ENCODE measurements around the gene SLC15A2. TPM values are rescaled to one million over a fixed set of nuclear protein-coding genes. Genes with fewer than 3 reads are reported as not detected.
A peak's percentile ranks its signal among the peaks of the same experiment; 100 is the strongest.

The SLC15A2 gene
- total RNA-seq, 4 donors from 2014 or later: 1.9 to 4.9 (median 4.4) TPM

DNA sequence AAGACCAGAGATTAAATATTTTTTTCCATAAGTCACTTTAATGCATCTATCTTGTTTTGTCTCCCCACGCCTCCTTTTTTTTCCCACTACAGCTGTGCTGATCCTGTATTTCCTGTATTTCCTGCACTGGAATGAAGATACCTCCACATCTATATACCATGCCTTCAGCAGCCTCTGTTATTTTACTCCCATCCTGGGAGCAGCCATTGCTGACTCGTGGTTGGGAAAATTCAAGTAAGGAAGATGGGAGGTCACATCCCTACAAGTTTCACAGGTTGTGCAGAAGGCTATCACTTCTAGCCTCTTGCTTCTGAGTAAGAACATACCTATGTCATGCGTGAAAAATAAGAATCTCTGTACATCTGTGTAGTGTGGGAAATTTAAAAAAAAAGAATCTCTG is 3.1 kb downstream of the SLC15A2 start:
- Histone ChIP-seq H3K36me3 (no peaks in the 10 kb centered on the region), H3K27me3 (no peaks in the 10 kb centered on the region), H3K4me3 (no peak overlapping the region), H3K27ac (no peak overlapping the region), H3K4me1 (peaks cover 0 to 26% (median 5%) of the 10 kb centered on the region in 3 donors), H3K9me3 (no peaks in the 10 kb centered on the region)
- TF ChIP-seq CTCF (IDR thresholded peaks at IDR 0.05): no peak
- TF ChIP-seq POLR2A (IDR thresholded peaks at IDR 0.05): no peak
- DNase-seq: no peak
- WGBS, 2 donors: 78 to 85% methylated on average over 3 of the region's 3 CpGs
- intact Hi-C loops (cut with DNase I): no loop called here

GRCh38 chr3:121913305-121913990 is 19.2 kb downstream of the SLC15A2 start:
- intact Hi-C loops (cut with DNase I): no loop called here
- Histone ChIP-seq H3K4me1 (peaks cover 0 to 2% (median 0%) of the 10 kb centered on the region in 3 donors), H3K4me3 (no peak overlapping the region), H3K9me3 (no peaks in the 10 kb centered on the region), H3K36me3 (peaks cover 0 to 1% (median 0%) of the 10 kb centered on the region in 3 donors), H3K27ac (peak overlapping the region in 1 of 4 donors; percentile 34), H3K27me3 (no peaks in the 10 kb centered on the region)
- no peak for DNase-seq
- 61 to 74% methylated on average over 2 of the region's 2 CpGs for WGBS, 2 donors
- TF ChIP-seq CTCF (IDR thresholded peaks at IDR 0.05) (no peak), POLR2A (IDR thresholded peaks at IDR 0.05) (no peak)

- Histone ChIP-seq H3K27ac (peak overlapping the region in 1 of 4 donors; percentile 34), H3K4me3 (no peak overlapping the region), H3K9me3 (no peaks in the 10 kb centered on the region), H3K36me3 (no peaks in the 10 kb centered on the region), H3K4me1 (peaks cover 0 to 11% (median 0%) of the 10 kb centered on the region in 3 donors), H3K27me3 (no peaks in the 10 kb centered on the region)
- intact Hi-C loops (cut with DNase I): no loop called here
- WGBS, 2 donors: 74 to 80% methylated on average over 12 of the region's 12 CpGs
- no peak for TF ChIP-seq POLR2A (IDR thresholded peaks at IDR 0.05)
- TF ChIP-seq CTCF (IDR thresholded peaks at IDR 0.05): no peak
- DNase-seq: no peak
Observed at GRCh38 chr3:121914081-121914998, 20.1 kb downstream of the SLC15A2 start.

DNA sequence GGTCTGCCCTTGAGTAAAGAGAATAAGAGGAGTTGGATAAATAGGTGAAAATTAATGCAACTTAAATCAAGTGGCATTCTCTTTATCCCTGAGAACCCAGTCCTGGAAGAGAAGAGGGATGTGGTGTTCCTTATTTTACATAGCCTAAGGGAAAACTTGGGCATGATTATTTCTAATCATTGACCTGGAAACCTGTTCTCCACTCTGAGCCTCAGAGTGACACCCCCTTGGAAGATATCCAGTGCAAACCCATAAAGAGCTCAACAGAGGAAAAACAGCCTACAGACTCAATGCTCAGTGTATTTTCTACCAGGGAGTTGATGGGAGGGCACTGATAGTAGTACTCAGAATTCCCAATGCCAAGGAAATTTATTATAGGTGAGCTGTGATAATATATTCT is 22.0 kb downstream of the SLC15A2 start:
- Histone ChIP-seq H3K4me1 (peaks cover 0 to 13% (median 0%) of the 10 kb centered on the region in 3 donors), H3K9me3 (no peaks in the 10 kb centered on the region), H3K36me3 (no peaks in the 10 kb centered on the region), H3K27me3 (no peaks in the 10 kb centered on the region), H3K4me3 (no peak overlapping the region), H3K27ac (no peak overlapping the region)
- TF ChIP-seq POLR2A (IDR thresholded peaks at IDR 0.05): no peak
- TF ChIP-seq CTCF (IDR thresholded peaks at IDR 0.05): no peak
- intact Hi-C loops (cut with DNase I): no loop called here
- no peak for DNase-seq

All from esophagus squamous epithelium (tissue), 5 donors.